Measurements from ENCODE around the gene CD4. TPM values are rescaled to one million over a fixed set of nuclear protein-coding genes. Genes with fewer than 3 reads are reported as not detected.

CD4 gene
- polyA plus RNA-seq, 1 of the 3 experiments (the other 2 are of a cell fraction), result 0.02 TPM

- POLR2A ChIA-PET, result interaction anchor here (0.6 to 3.4 kb wide), 2 partner anchors 15 to 137 kb away, joined by 3 to 19 read pairs; no protein-coding TSS in a partner anchor
- Histone ChIP-seq H3F3A (replicated peaks; ENCODE audit: insufficient read depth) (peaks cover 18% of the 10 kb centered on the region), H3K4me3 (ENCODE audit: low read depth in 2 of 2, low read length in 1 of 2) (peak overlapping the region in 1 of 2 experiments; percentile 70; a peak in 1 of 4 replicates), H2AFZ (ENCODE audit: low read depth) (no peak overlapping the region), H4K20me1 (ENCODE audit: insufficient read depth) (no peaks in the 10 kb centered on the region; the same call in 1 of the 2 replicates), H3K9me2 (no peaks in the 10 kb centered on the region), H3K27me3 (ENCODE audit: insufficient read depth) (no peaks in the 10 kb centered on the region), H3K9me3 (no peaks in the 10 kb centered on the region), H3K79me2 (ENCODE audit: insufficient read depth) (peaks cover 53% of the 10 kb centered on the region), H3K27ac (ENCODE audit: low read depth in 2 of 2, low read length in 1 of 2) (peak overlapping the region in 1 of 2 experiments; percentile 81; a peak in 2 of 4 replicates), H3K4me2 (peak overlapping the region; percentile 96), H3K36me3 (replicated peaks in 1 of 2; ENCODE audit: control insufficient read depth in 1 of 2, insufficient read depth in 2 of 2, low read length in 1 of 2) (peaks cover 23 to 48% of the 10 kb centered on the region in 2 experiments), H3K9ac (peak overlapping the region; percentile 65; the same call in 1 of the 2 replicates), H3K4me1 (ENCODE audit: control insufficient read depth in 1 of 2, insufficient read depth in 2 of 2, low read depth in 1 of 2, low read length in 1 of 2) (peaks cover 7 to 17% of the 10 kb centered on the region in 2 experiments)
- DNase-seq, result no peak
- TF ChIP-seq SMC3 (IDR thresholded peaks at IDR 0.05; ENCODE audit: low read depth, low read length) (no peak), YY1 (IDR thresholded peaks at IDR 0.05; ENCODE audit: low read depth) (no peak), FOXM1 (IDR thresholded peaks at IDR 0.05; ENCODE audit: low read depth) (no peak), NFIC (IDR thresholded peaks at IDR 0.05; ENCODE audit: borderline replicate concordance) (no peak), EP300 (IDR thresholded peaks at IDR 0.05; ENCODE audit: borderline replicate concordance in 1 of 2, low read depth in 1 of 2, low read length in 1 of 2) (no peak), ELF1 (IDR thresholded peaks at IDR 0.05) (no peak), RAD21 (IDR thresholded peaks at IDR 0.05; ENCODE audit: low read length) (no peak), PBX3 (IDR thresholded peaks at IDR 0.05) (no peak), CTCF (IDR thresholded peaks at IDR 0.05) (no peak), MAX (IDR thresholded peaks at IDR 0.05; ENCODE audit: low read depth) (no peak), MEF2A (IDR thresholded peaks at IDR 0.05; ENCODE audit: borderline replicate concordance, low read depth) (no peak), RFX5 (IDR thresholded peaks at IDR 0.05; ENCODE audit: low read length) (no peak), POLR2AphosphoS5 (IDR thresholded peaks at IDR 0.05; ENCODE audit: low read depth, low read length) (no peak), TAF1 (IDR thresholded peaks at IDR 0.05; ENCODE audit: borderline replicate concordance, low read depth, low read length) (no peak), RXRA (IDR thresholded peaks at IDR 0.05; ENCODE audit: borderline replicate concordance, low read depth) (no peak), TEAD4 (IDR thresholded peaks at IDR 0.05; ENCODE audit: borderline replicate concordance, insufficient read depth) (no peak), FOSL2 (IDR thresholded peaks at IDR 0.05; ENCODE audit: borderline replicate concordance, low read depth) (no peak), REST (IDR thresholded peaks at IDR 0.05; ENCODE audit: low read depth, low read length) (no peak), EZH2phosphoT487 (IDR thresholded peaks at IDR 0.05; ENCODE audit: borderline replicate concordance, low read depth) (no peak), MXI1 (IDR thresholded peaks at IDR 0.05; ENCODE audit: low read depth, low read length) (no peak)
- CTCF ChIA-PET, result interaction anchor here (1.8 to 19.4 kb wide), 5 partner anchors 14 to 101 kb away, joined by 5 to 225 read pairs (median 19); partner anchors contain the start of genes MLF2, P3H3, PTMS and SPSB2
- 86% methylated on average over 6 of the region's 6 CpGs for WGBS (ENCODE audit: low lambda C conversion rate)
Measured at GRCh38 chr12:6854036-6854435, 64.7 kb downstream of the CD4 start.
